Stimulated activated CD8-positive, alpha-beta memory T cell treated with anti-CD3 and anti-CD28 coated beads, Interleukin-15, amount 100 ng/mL, for 48 hours (primary cell): ENCODE measurements around the gene SRRM5.
"Not testable (repeated sequence)": the region's sequence is repeated elsewhere in the genome, so short reads cannot be mapped to it uniquely, and the experiment has no call there.

Experiments used
- DNase-seq, 2 donors: peaks; one replicate each; pipeline ENCODE4 v3.0.0-alpha.2; 2020; ENCODE audit warnings: low read depth in 2 of 2

Gene SRRM5

GRCh38 chr19:43638214-43638994, 26.5 kb downstream of the SRRM5 start:
- no peak for DNase-seq

GRCh38 chr19:43638995-43639518, 27.2 kb downstream of the SRRM5 start:
- DNase-seq, result no peak

GRCh38 chr19:43639519-43640423, 27.9 kb downstream of the SRRM5 start, which contains the start of gene CADM4:
TSS of gene CADM4 (minus strand) at chr19:43639850. CDS start at chr19:43639790, 60 bp downstream.
- DNase-seq, result no peak

- DNase-seq, result no peak
Observed at GRCh38 chr19:43640424-43640757, 28.5 kb downstream of the SRRM5 start.

GRCh38 chr19:43641333-43641732, 29.4 kb downstream of the SRRM5 start:
- DNase-seq, result no peak

GRCh38 chr19:43642531-43642930, 30.6 kb downstream of the SRRM5 start:
- no peak for DNase-seq

GRCh38 chr19:43643326-43643725, 31.4 kb downstream of the SRRM5 start:
- DNase-seq, result no peak

- DNase-seq, result no peak
Observed at GRCh38 chr19:43644181-43644580, 32.3 kb downstream of the SRRM5 start.

GRCh38 chr19:43648633-43649032, 36.7 kb downstream of the SRRM5 start:
- no peak for DNase-seq

- no peak for DNase-seq
Observed at GRCh38 chr19:43649514-43649913, 37.6 kb downstream of the SRRM5 start.

GRCh38 chr19:43650276-43650675, 38.4 kb downstream of the SRRM5 start:
- DNase-seq, result not testable (repeated sequence)

- DNase-seq, result no peak
Observed at GRCh38 chr19:43651758-43652545, 40.1 kb downstream of the SRRM5 start.

- DNase-seq, result no peak
Observed at GRCh38 chr19:43652546-43652874, 40.6 kb downstream of the SRRM5 start.

- no peak for DNase-seq
Observed at GRCh38 chr19:43656436-43656835, 44.5 kb downstream of the SRRM5 start.

- DNase-seq, result no peak
Observed at GRCh38 chr19:43658001-43658400, 46.1 kb downstream of the SRRM5 start.

- DNase-seq, result no peak
Observed at GRCh38 chr19:43658494-43658893, 46.6 kb downstream of the SRRM5 start.

GRCh38 chr19:43660301-43660970, 48.5 kb downstream of the SRRM5 start:
- DNase-seq, result no peak

- DNase-seq, result no peak
Observed at GRCh38 chr19:43660971-43661360, 49.1 kb downstream of the SRRM5 start.

GRCh38 chr19:43662487-43662886, 50.6 kb downstream of the SRRM5 start:
- no peak for DNase-seq

- no peak for DNase-seq
Observed at GRCh38 chr19:43664018-43664417, 52.1 kb downstream of the SRRM5 start.
